PC-9 (cell line): ENCODE data around the gene FGD2. TPM values are rescaled to one million over a fixed set of nuclear protein-coding genes. Genes with fewer than 3 reads are reported as not detected.

Experiments used
- BruUV-seq: library from RNA; stranded (reverse); fragments of 400-500 nt; replicated peaks from 2 replicates; lab custom pipeline; 2021; lab: Mats Ljungman, UMichigan
- CTCF ChIA-PET: fragments of 300-600 bp; sonication (Branson Sonifier 250); formaldehyde crosslinking; loops from one replicate; lab custom pipeline; 2022; ENCODE audit warnings: antibody characterized with exemption; lab: Charles Lee
- POLR2A ChIA-PET: fragments of 300-600 bp; sonication (Branson Sonifier 250); formaldehyde crosslinking; loops from one replicate; lab custom pipeline; 2022; ENCODE audit warnings: antibody characterized with exemption; ENCODE audit not compliant: unreplicated experiment; lab: Charles Lee
- DNase-seq, 2 experiments: peaks; one replicate each; pipeline versions ENCODE4 v3.0.0 to v3.0.0-alpha.2; 2015 to 2022; ENCODE audit warnings: mixed read lengths in 1 of 2
- H2AFZ ChIP-seq: fragments of 200-600 bp; sonication (generic); 2 replicates; pipeline ENCODE4 v1.8.1; 2017; ENCODE audit warnings: antibody characterized with exemption
- H3F3A ChIP-seq: fragments of 200-600 bp; sonication (generic); 2 replicates; pipeline ENCODE4 v1.8.1; 2017; ENCODE audit warnings: antibody characterized with exemption, mild to moderate bottlenecking, low read depth; ENCODE audit not compliant: insufficient read depth
- H3K27ac ChIP-seq: fragments of 200-600 bp; sonication (generic); 2 replicates; pipeline ENCODE4 v1.6.1; 2016; ENCODE audit warnings: mixed run types
- H3K27me3 ChIP-seq: fragments of 200-600 bp; sonication (generic); 2 replicates; pipeline ENCODE4 v1.6.1; 2016; ENCODE audit warnings: low read depth, mixed run types; ENCODE audit not compliant: insufficient read depth
- H3K36me3 ChIP-seq: fragments of 200-600 bp; sonication (generic); 2 replicates; pipeline ENCODE4 v1.6.1; 2016; ENCODE audit warnings: low read depth, mixed run types
- H3K4me1 ChIP-seq: fragments of 200-600 bp; sonication (generic); replicated peaks from 2 replicates; pipeline ENCODE4 v1.6.1; 2016; ENCODE audit warnings: mixed run types; ENCODE audit not compliant: insufficient read depth
- H3K4me2 ChIP-seq: fragments of 200-600 bp; sonication (generic); 2 replicates; pipeline ENCODE4 v1.6.1; 2017; ENCODE audit warnings: mixed run types
- H3K4me3 ChIP-seq: fragments of 200-600 bp; sonication (generic); 2 replicates; pipeline ENCODE4 v1.6.1; 2016; ENCODE audit warnings: mixed run types
- H3K79me2 ChIP-seq: fragments of 200-600 bp; sonication (generic); 2 replicates; pipeline ENCODE4 v1.6.1; 2017; ENCODE audit warnings: low read depth, mixed run types
- H3K9me2 ChIP-seq: fragments of 200-600 bp; sonication (generic); 2 replicates; pipeline ENCODE4 v1.8.1; 2017; ENCODE audit warnings: mild to moderate bottlenecking; ENCODE audit not compliant: insufficient read depth
- H3K9me3 ChIP-seq: fragments of 200-600 bp; sonication (generic); 2 replicates; pipeline ENCODE4 v1.8.1; 2016; ENCODE audit warnings: low read depth; ENCODE audit not compliant: insufficient read depth
- H4K20me1 ChIP-seq: fragments of 200-600 bp; sonication (generic); 2 replicates; pipeline ENCODE4 v1.8.1; 2017; ENCODE audit not compliant: insufficient read depth
- EZH2 ChIP-seq: fragments of 200-600 bp; sonication (generic); IDR thresholded peaks from 2 replicates; pipeline ENCODE4 v1.8.0; 2017; ENCODE audit warnings: antibody characterized with exemption, low read depth
- intact Hi-C: fragments of 100-400 bp; cut with micrococcal nuclease; formaldehyde crosslinking; loops from one replicate; pipeline ENCODE4 v1.10.0; 2022; ENCODE audit not compliant: unreplicated experiment
- total RNA-seq: library from RNA; stranded (reverse); gene quantifications from 2 replicates; pipeline ENCODE4 v1.2.3, GENCODE V29; 2021
- TF ChIP-seq, protein P1 (sequence below): fragments of 200-600 bp; sonication (generic); conservative IDR thresholded peaks from 2 replicates; pipeline ENCODE4 v1.6.1; 2017; ENCODE audit warnings: mixed run types, antibody characterized with exemption, mild to moderate bottlenecking, moderate library complexity

Gene FGD2
- total RNA-seq, 1 experiment from 2014 or later: 0.50 TPM

DNA sequence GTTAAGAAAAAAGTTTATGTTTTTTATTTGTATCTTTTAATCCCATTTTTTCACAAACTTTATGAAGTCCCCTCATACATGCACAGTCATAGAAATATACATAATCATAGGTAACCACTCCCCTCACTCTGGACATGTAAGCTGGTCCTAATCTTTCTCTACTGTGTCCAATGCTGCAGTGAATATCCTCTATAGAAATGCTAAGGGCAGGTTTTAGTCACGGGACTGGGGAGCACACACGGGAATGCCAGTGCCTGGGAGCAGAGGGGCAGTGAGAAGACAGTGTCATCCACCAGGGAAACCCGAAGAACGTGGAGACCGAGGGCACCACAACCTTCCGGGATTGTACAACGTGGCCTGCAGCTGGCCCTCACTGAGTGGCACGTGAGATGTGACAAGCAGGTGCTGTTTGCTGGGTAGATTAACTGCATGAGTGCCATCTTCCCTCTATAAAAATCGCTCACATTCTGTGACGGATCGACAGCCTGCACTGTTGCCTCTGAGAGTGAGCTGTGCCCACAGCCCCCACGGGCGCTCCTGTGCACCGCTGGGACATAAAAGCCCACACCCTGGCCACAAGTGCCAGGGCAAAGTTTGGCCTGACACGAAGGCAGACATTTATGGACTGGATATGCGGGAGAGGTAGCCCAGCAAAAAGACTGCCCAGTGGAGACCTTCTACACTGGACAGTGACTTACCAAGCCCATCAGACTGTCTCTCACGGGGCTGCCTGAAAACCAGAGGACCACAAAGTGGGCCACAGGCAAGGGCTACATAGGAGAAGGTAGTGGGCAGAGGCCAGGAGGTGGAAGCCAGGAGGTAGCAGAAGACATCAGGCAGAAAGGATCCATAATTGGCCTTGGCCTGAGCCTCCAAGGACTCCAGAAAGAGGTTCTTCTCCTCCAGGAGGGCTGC, 63.2 kb downstream of the FGD2 start:
- ChIA-PET CTCF (no interaction called here), POLR2A (no interaction called here)
- H3K9me2 ChIP-seq: no peaks in the 10 kb centered on the region
- TF ChIP-seq, protein P1, sequence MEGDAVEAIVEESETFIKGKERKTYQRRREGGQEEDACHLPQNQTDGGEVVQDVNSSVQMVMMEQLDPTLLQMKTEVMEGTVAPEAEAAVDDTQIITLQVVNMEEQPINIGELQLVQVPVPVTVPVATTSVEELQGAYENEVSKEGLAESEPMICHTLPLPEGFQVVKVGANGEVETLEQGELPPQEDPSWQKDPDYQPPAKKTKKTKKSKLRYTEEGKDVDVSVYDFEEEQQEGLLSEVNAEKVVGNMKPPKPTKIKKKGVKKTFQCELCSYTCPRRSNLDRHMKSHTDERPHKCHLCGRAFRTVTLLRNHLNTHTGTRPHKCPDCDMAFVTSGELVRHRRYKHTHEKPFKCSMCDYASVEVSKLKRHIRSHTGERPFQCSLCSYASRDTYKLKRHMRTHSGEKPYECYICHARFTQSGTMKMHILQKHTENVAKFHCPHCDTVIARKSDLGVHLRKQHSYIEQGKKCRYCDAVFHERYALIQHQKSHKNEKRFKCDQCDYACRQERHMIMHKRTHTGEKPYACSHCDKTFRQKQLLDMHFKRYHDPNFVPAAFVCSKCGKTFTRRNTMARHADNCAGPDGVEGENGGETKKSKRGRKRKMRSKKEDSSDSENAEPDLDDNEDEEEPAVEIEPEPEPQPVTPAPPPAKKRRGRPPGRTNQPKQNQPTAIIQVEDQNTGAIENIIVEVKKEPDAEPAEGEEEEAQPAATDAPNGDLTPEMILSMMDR: no peak
- no peak for TF ChIP-seq EZH2
- no peak overlapping the region for H3K4me3 ChIP-seq
- H3K4me1 ChIP-seq: peaks cover 30% of the 10 kb centered on the region
- H2AFZ ChIP-seq: no peak overlapping the region
- peaks cover 27% of the 10 kb centered on the region; the same call in 1 of the 2 replicates for H3F3A ChIP-seq
- H4K20me1 ChIP-seq: no peaks in the 10 kb centered on the region
- DNase-seq: no peak
- no TSS peak for BruUV-seq
- no peaks in the 10 kb centered on the region for H3K36me3 ChIP-seq
- H3K27ac ChIP-seq: no peak overlapping the region
- no peaks in the 10 kb centered on the region for H3K79me2 ChIP-seq
- H3K4me2 ChIP-seq: no peak overlapping the region
- no peaks in the 10 kb centered on the region for H3K27me3 ChIP-seq
- H3K9me3 ChIP-seq: no peaks in the 10 kb centered on the region
- intact Hi-C loops: no loop called here

DNA sequence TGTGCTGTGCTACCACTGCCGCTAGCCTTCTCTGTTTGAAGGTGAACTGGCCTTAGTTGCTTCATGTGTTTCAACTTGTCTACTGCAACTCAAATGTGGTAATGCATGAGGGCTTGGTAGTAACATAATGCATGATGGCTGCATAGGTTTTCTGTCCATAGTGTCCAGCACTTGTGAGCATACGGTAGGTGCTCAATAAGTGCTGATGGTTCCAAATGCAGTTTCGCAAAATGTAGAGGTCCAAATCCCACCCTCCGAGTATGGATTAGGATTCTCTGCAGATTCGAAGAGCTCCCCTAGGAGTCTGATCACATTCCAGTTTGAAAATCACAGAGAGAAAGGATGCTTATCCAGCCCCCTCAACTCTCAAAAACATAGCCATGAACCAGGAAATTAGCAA, 64.2 kb downstream of the FGD2 start:
- Histone ChIP-seq H3K4me3 (no peak overlapping the region), H4K20me1 (no peaks in the 10 kb centered on the region), H3K27ac (no peak overlapping the region), H3K9me3 (no peaks in the 10 kb centered on the region), H3K27me3 (no peaks in the 10 kb centered on the region), H3K79me2 (no peaks in the 10 kb centered on the region), H3K4me1 (peaks cover 40% of the 10 kb centered on the region), H3K4me2 (no peak overlapping the region), H3K36me3 (no peaks in the 10 kb centered on the region), H2AFZ (no peak overlapping the region), H3K9me2 (no peaks in the 10 kb centered on the region), H3F3A (peaks cover 32% of the 10 kb centered on the region; the same call in 1 of the 2 replicates)
- intact Hi-C loops: no loop called here
- DNase-seq: no peak
- ChIA-PET CTCF (no interaction called here), POLR2A (no interaction called here)
- TF ChIP-seq, protein P1: no peak
- no peak for TF ChIP-seq EZH2
- BruUV-seq: no TSS peak

DNA sequence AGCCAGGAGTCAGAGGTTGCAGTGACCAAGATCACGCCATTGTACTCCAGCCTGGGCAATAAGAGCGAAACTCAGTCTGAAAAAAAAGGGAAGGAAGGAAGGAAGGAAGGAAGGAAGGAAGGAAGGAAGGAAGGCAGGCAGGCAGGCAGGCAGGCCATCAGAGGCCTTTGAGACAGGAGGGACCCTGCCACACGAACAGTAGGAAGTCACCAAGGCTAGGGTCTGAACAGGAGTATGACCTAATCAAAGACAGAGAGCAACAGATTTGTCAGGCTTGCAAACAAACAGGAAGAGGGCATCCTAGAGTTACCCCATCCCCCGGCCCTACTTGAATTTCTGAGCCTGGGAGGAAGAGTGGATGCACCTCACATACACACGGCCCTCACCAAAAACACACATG, 67.1 kb downstream of the FGD2 start:
- peaks cover 44% of the 10 kb centered on the region for H3K4me1 ChIP-seq
- BruUV-seq: no TSS peak
- intact Hi-C loops: no loop called here
- CTCF ChIA-PET: interaction anchor here (0.7 kb wide), 1 partner anchor 362 kb away, joined by 3 read pairs; no protein-coding TSS in a partner anchor
- H3K79me2 ChIP-seq: no peaks in the 10 kb centered on the region
- H3K36me3 ChIP-seq: no peaks in the 10 kb centered on the region
- H3K27ac ChIP-seq: peak overlapping the region; percentile 14; the same call in 1 of the 2 replicates
- H3F3A ChIP-seq: peaks cover 32% of the 10 kb centered on the region; the same call in 1 of the 2 replicates
- peak overlapping the region; percentile 21 for H3K4me2 ChIP-seq
- H2AFZ ChIP-seq: no peak overlapping the region
- POLR2A ChIA-PET: interaction anchor here (0.8 kb wide), 1 partner anchor 201 kb away, joined by 10 read pairs; no protein-coding TSS in a partner anchor
- no peak for TF ChIP-seq EZH2
- TF ChIP-seq, protein P1: no peak
- H3K4me3 ChIP-seq: no peak overlapping the region
- H3K9me2 ChIP-seq: no peaks in the 10 kb centered on the region
- no peaks in the 10 kb centered on the region for H3K27me3 ChIP-seq
- DNase-seq: no peak
- no peaks in the 10 kb centered on the region for H4K20me1 ChIP-seq
- H3K9me3 ChIP-seq: no peaks in the 10 kb centered on the region
